ENCODE results near the gene AMIGO3.

Gene AMIGO3

DNA sequence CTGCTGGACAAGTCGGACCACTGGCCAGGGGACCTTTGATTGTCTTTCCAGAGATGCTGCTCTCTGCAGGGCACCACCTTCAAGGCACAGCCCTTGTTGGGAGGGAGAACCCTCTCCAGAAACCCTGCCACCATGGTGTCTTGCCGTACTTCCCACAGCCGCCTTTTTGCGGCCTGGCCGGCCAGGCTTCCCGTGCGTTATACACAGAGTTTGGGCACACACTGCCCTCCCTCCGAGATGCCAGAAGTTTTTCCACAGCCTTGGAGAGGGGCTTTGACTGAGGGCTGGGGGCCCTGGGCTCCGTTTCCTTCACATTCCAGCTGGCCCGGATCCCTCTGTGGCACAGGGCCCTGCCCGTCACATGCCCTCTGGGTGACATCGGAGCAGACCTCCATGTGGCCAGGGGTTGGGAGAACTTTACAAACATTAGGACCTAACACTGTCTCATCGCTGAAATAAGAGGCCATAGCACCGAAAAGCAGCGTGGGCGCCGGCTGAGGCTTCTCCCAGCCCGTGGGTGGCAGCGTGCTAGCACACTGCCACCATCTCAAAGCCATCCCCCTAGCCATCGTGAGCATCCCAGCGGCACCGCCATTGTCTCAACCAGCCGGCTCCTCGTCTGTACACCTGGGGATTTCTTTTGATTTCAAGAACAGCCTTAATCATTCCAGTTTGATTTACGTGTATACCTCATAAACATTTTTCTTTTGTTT is 51.6 kb downstream of the AMIGO3 start:
- DNase-seq (no peak), ATAC-seq (no peak)

All from stimulated activated naive CD8-positive, alpha-beta T cell treated with anti-CD3 and anti-CD28 coated beads, Interleukin-15, Interleukin-2, amounts not matched to agents 100 U/mL and 50 U/mL, for 24 hours (primary cell).